HepG2 (cell line): ENCODE data around the gene UTP25. TPM values are rescaled to one million over a fixed set of nuclear protein-coding genes. Genes with fewer than 3 reads are reported as not detected.

Experiments
- ATAC-seq: fragments of 200-7000 bp; cut with Tn5 transposase; 3 replicates; pipeline ENCODE4 v1.9.1; 2020; ENCODE audit warnings: mild to moderate bottlenecking, moderate library complexity
- BruUV-seq: library from RNA; stranded (reverse); fragments of 400-500 nt; replicated peaks from 2 replicates; lab custom pipeline; 2021; lab: Mats Ljungman, UMichigan
- CTCF ChIA-PET: fragments of 300-600 bp; formaldehyde crosslinking; extraction: SDS; loops from one replicate; lab custom pipeline; 2021; ENCODE audit warnings: low total read pairs, inconsistent platforms, low intra/inter-chr PET ratio; lab: Yijun Ruan, JAX
- POLR2A ChIA-PET: fragments of 350-600 bp; sonication (Branson Sonifier 250); formaldehyde crosslinking; loops from one replicate; lab custom pipeline; 2020; ENCODE audit warnings: antibody characterized with exemption, inconsistent platforms; lab: Yijun Ruan, JAX
- DNase-seq: peaks from one replicate; pipeline ENCODE4 v3.0.0-alpha.2; 2015; ENCODE audit warnings: low spot score
- FAIRE-seq: peaks from 3 replicates; lab custom pipeline; 2011; peaks lifted over from hg19 to GRCh38; lab: Jason Lieb, UNC
- H2AFZ ChIP-seq: one replicate; pipeline ENCODE4 v1.6.1; 2011; ENCODE audit warnings: low read length, inconsistent platforms
- H3K27ac ChIP-seq: fragments of 300-600 bp; 3 replicates; pipeline ENCODE4 v1.8.0; 2011; ENCODE audit warnings: mixed run types, mild to moderate bottlenecking, mixed read lengths, low read length, inconsistent platforms; ENCODE audit not compliant: insufficient read depth; ENCODE audit errors: extremely low read length
- H3K27me3 ChIP-seq, 2 experiments: fragments of 200-600 bp in 1 of 2; 2 replicates in 1 of 2; 3 replicates in 1 of 2; pipeline versions ENCODE4 v1.6.0 to v1.8.0; 2011; ENCODE audit warnings: low read length in 2 of 2, mild to moderate bottlenecking in 2 of 2, moderate library complexity in 2 of 2, inconsistent platforms in 1 of 2; ENCODE audit not compliant: insufficient read depth in 2 of 2, control insufficient read depth in 1 of 2
- H3K36me3 ChIP-seq, 2 experiments: fragments of 200-600 bp in 1 of 2; replicated peaks in 1 of 2; 2 replicates in 1 of 2; 3 replicates in 1 of 2; pipeline versions ENCODE4 v1.5.1 to v1.8.0; 2011; ENCODE audit warnings: low read length in 2 of 2, inconsistent platforms in 1 of 2; ENCODE audit not compliant: insufficient read depth in 2 of 2, control insufficient read depth in 1 of 2
- H3K4me1 ChIP-seq: 2 replicates; pipeline ENCODE4 v1.5.1; 2012; ENCODE audit warnings: low read length, inconsistent platforms; ENCODE audit not compliant: insufficient read depth
- H3K4me2 ChIP-seq: 2 replicates; pipeline ENCODE4 v1.6.0; 2011; ENCODE audit warnings: low read depth, low read length, inconsistent platforms
- H3K4me3 ChIP-seq, 3 experiments: fragments of 200-600 bp in 1 of 3; sonication (generic), shearing (Covaris generic) in 1 of 3; replicated peaks in 1 of 3; 2 replicates each; pipeline ENCODE4 v1.5.1; 2011 to 2016; ENCODE audit warnings: low read length in 3 of 3, inconsistent platforms in 2 of 3, low read depth in 2 of 3, mild to moderate bottlenecking in 2 of 3, control low read depth in 1 of 3, mixed read lengths in 1 of 3; ENCODE audit not compliant: insufficient read depth in 1 of 3
- H3K79me2 ChIP-seq: one replicate; pipeline ENCODE4 v1.6.1; 2011; ENCODE audit warnings: low read length, inconsistent platforms; ENCODE audit not compliant: insufficient read depth
- H3K9ac ChIP-seq: 2 replicates; pipeline ENCODE4 v1.6.0; 2011; ENCODE audit warnings: mild to moderate bottlenecking, low read depth, low read length, inconsistent platforms; ENCODE audit not compliant: insufficient read depth
- H3K9me3 ChIP-seq: 2 replicates; pipeline ENCODE4 v1.5.1; 2012; ENCODE audit warnings: mild to moderate bottlenecking, low read length
- H4K20me1 ChIP-seq: 2 replicates; pipeline ENCODE4 v1.6.0; 2011; ENCODE audit warnings: inconsistent platforms, mild to moderate bottlenecking, low read length, moderate library complexity; ENCODE audit not compliant: insufficient read depth
- FOSL2 ChIP-seq: sonication (generic); formaldehyde crosslinking; IDR thresholded peaks from 2 replicates; pipeline ENCODE4 v1.4.0; 2020; ENCODE audit warnings: missing genetic modification reagents
- ISX ChIP-seq: sonication (generic); formaldehyde crosslinking; conservative IDR thresholded peaks from 2 replicates; pipeline ENCODE4 v1.5.0; 2020; ENCODE audit warnings: missing genetic modification reagents
- KDM5B ChIP-seq: sonication (generic); formaldehyde crosslinking; IDR thresholded peaks from 2 replicates; pipeline ENCODE4 v1.4.0; 2020; ENCODE audit warnings: missing genetic modification reagents, mild to moderate bottlenecking, borderline replicate concordance
- MAFK ChIP-seq, 2 experiments: IDR thresholded peaks in 1 of 2; conservative IDR thresholded peaks in 1 of 2; 2 replicates each; pipeline ENCODE4 v1.6.1; 2011; ENCODE audit warnings: improper control_type of control experiment in 2 of 2, low read length in 2 of 2
- RFXANK ChIP-seq: IDR thresholded peaks from 2 replicates; pipeline ENCODE4 v1.6.1; 2016
- SAFB2 ChIP-seq: sonication (generic); formaldehyde crosslinking; IDR thresholded peaks from 2 replicates; pipeline ENCODE4 v1.5.1; 2020; ENCODE audit warnings: missing genetic modification reagents, low read depth, mild to moderate bottlenecking, borderline replicate concordance
- SMAD1 ChIP-seq: sonication (generic); formaldehyde crosslinking; IDR thresholded peaks from 2 replicates; pipeline ENCODE4 v1.4.0; 2020; ENCODE audit warnings: missing genetic modification reagents, low read depth, mild to moderate bottlenecking, borderline replicate concordance
- SSRP1 ChIP-seq: IDR thresholded peaks from 2 replicates; pipeline ENCODE4 v1.6.1; 2016; ENCODE audit warnings: control low read depth
- ZNF296 ChIP-seq: sonication (generic); formaldehyde crosslinking; conservative IDR thresholded peaks from 2 replicates; pipeline ENCODE4 v1.5.0; 2020; ENCODE audit warnings: mild to moderate bottlenecking, missing genetic modification reagents
- ZNF563 ChIP-seq: sonication (generic); formaldehyde crosslinking; IDR thresholded peaks from 2 replicates; pipeline ENCODE4 v1.8.0; 2022; ENCODE audit warnings: mild to moderate bottlenecking, moderate library complexity, missing genetic modification reagents
- ZNF773 ChIP-seq: sonication (generic); formaldehyde crosslinking; IDR thresholded peaks from 2 replicates; pipeline ENCODE4 v1.4.0; 2020; ENCODE audit warnings: missing genetic modification reagents, borderline replicate concordance
- ZNF776 ChIP-seq: sonication (generic); formaldehyde crosslinking; IDR thresholded peaks from 2 replicates; pipeline ENCODE4 v1.4.0; 2020; ENCODE audit warnings: mild to moderate bottlenecking, missing genetic modification reagents
- ZNF816 ChIP-seq: sonication (generic); formaldehyde crosslinking; IDR thresholded peaks from 2 replicates; pipeline ENCODE4 v1.8.0; 2022; ENCODE audit warnings: missing genetic modification reagents, mild to moderate bottlenecking, borderline replicate concordance
- WGBS: methylation state at CpG from one replicate; pipeline ENCODE4 v1.1.6; 2017; ENCODE audit warnings: low lambda C conversion rate; 5-methylcytosine and 5-hydroxymethylcytosine counted together
- in situ Hi-C: cut with HindIII; loops from 2 replicates; pipeline ENCODE4 v1.10.0; 2017; ENCODE audit warnings: low pct_unique_long_range_greater_than_20kb; ENCODE audit not compliant: extremely low pct_ligation_motif_present
- intact Hi-C: fragments of 100-400 bp; cut with micrococcal nuclease; formaldehyde crosslinking; loops from one replicate; pipeline ENCODE4 v1.10.0; 2022; ENCODE audit not compliant: unreplicated experiment
- polyA plus RNA-seq, 8 experiments: library from polyadenylated mRNA; depleted of rRNA in 3 of 8; stranded (reverse) in 7 of 8; unstranded in 1 of 8; fragments of >200 nt; fragmentation: Illumina TruSeq in 4 of 8; extraction: Trizol in 4 of 8; gene quantifications; 2 replicates each; pipeline versions ENCODE4 v1.2.1 to v1.2.3, GENCODE V29; 2011 to 2016; ENCODE audit warnings: low read depth in 4 of 8, missing spikeins in 1 of 8, mixed read lengths in 1 of 8; ENCODE audit not compliant: insufficient read depth in 1 of 8
- total RNA-seq, 5 experiments: library from RNA; depleted of rRNA; stranded (reverse); fragments of >200 nt; fragmentation: Illumina TruSeq; extraction: Trizol; gene quantifications; 2 replicates each; pipeline ENCODE4 v1.2.3, GENCODE V29; 2016; ENCODE audit warnings: low read depth in 1 of 5
- TF ChIP-seq, protein P1 (sequence below): sonication (generic); formaldehyde crosslinking; IDR thresholded peaks from 2 replicates; pipeline ENCODE4 v1.4.0; 2020; ENCODE audit warnings: missing genetic modification reagents, borderline replicate concordance
- TF ChIP-seq, protein P2 (sequence below): conservative IDR thresholded peaks from 2 replicates; pipeline ENCODE4 v1.6.1; 2018; ENCODE audit warnings: missing genetic modification reagents
- TF ChIP-seq, protein P3 (sequence below): sonication (generic); formaldehyde crosslinking; IDR thresholded peaks from 2 replicates; pipeline ENCODE4 v1.5.1; 2020; ENCODE audit warnings: missing genetic modification reagents, mild to moderate bottlenecking, borderline replicate concordance
- TF ChIP-seq, protein P4 (sequence below): sonication (generic); formaldehyde crosslinking; IDR thresholded peaks from 2 replicates; pipeline ENCODE4 v1.5.1; 2020; ENCODE audit warnings: missing genetic modification reagents, mild to moderate bottlenecking, borderline replicate concordance

UTP25 gene
- total and polyA plus RNA-seq, 2 of the 13 experiments (the other 11 are each of a cell fraction or from before 2014, with no cell fraction given): 4.8 to 5.7 TPM

DNA sequence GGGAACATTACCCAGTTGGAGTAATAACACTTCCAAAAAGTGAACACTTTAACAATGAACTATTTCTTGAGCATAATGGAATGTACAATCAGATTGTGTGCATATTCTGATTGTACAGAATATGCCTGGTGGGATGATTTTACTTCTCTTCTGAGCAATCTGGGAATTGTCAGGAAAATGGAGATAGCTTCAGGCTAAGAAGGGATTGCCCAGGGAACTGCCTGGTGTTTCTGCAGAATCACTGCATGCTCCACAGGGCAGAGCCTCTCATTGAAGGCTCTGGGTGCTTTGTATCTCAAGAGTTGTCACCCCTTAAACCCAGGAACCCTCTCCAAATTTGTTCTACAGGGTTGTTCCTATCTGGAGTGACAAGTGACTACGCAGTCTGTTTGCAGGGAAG lies 51.2 kb downstream of the UTP25 start:
- peaks cover 0 to 5% of the 10 kb centered on the region in 2 experiments; a peak in 1 of 5 replicates for H3K27me3 ChIP-seq
- H2AFZ ChIP-seq: no peak overlapping the region
- DNase-seq: no peak
- H3K9me3 ChIP-seq: no peaks in the 10 kb centered on the region
- intact Hi-C loops (no loop called here), in situ Hi-C loops (no loop called here)
- ChIA-PET POLR2A (no interaction called here), CTCF (no interaction called here)
- H3K9ac ChIP-seq: no peak overlapping the region
- no TSS peak for BruUV-seq
- 29% methylated on average over 1 of the region's 1 CpG for WGBS
- H4K20me1 ChIP-seq: no peaks in the 10 kb centered on the region
- H3K27ac ChIP-seq: no peak overlapping the region
- ATAC-seq: no peak
- H3K4me2 ChIP-seq: no peak overlapping the region
- H3K36me3 ChIP-seq: no peaks in the 10 kb centered on the region
- no peaks in the 10 kb centered on the region for H3K79me2 ChIP-seq
- no peak for FAIRE-seq
- no peak overlapping the region for H3K4me3 ChIP-seq
- no peaks in the 10 kb centered on the region for H3K4me1 ChIP-seq
- TF ChIP-seq MAFK (conservative IDR thresholded peaks at IDR 0.05 in 1 of 2, IDR thresholded peaks at IDR 0.05 in 1 of 2; ENCODE audit: low read length in 2 of 2) (no peak), ZNF816 (CRISPR knock-in tag) (no peak), SAFB2 (CRISPR knock-in tag) (no peak), KDM5B (no peak), SMAD1 (CRISPR knock-in tag) (no peak), SSRP1 (CRISPR knock-in tag) (no peak), ZNF773 (CRISPR knock-in tag) (no peak), ISX (no peak), ZNF776 (CRISPR knock-in tag) (no peak), FOSL2 (CRISPR knock-in tag) (no peak), ZNF296 (CRISPR knock-in tag) (no peak), RFXANK (no peak), ZNF563 (CRISPR knock-in tag) (no peak)
- TF ChIP-seq, protein P1, sequence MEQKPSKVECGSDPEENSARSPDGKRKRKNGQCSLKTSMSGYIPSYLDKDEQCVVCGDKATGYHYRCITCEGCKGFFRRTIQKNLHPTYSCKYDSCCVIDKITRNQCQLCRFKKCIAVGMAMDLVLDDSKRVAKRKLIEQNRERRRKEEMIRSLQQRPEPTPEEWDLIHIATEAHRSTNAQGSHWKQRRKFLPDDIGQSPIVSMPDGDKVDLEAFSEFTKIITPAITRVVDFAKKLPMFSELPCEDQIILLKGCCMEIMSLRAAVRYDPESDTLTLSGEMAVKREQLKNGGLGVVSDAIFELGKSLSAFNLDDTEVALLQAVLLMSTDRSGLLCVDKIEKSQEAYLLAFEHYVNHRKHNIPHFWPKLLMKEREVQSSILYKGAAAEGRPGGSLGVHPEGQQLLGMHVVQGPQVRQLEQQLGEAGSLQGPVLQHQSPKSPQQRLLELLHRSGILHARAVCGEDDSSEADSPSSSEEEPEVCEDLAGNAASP (CRISPR knock-in tag): no peak
- TF ChIP-seq, protein P2, sequence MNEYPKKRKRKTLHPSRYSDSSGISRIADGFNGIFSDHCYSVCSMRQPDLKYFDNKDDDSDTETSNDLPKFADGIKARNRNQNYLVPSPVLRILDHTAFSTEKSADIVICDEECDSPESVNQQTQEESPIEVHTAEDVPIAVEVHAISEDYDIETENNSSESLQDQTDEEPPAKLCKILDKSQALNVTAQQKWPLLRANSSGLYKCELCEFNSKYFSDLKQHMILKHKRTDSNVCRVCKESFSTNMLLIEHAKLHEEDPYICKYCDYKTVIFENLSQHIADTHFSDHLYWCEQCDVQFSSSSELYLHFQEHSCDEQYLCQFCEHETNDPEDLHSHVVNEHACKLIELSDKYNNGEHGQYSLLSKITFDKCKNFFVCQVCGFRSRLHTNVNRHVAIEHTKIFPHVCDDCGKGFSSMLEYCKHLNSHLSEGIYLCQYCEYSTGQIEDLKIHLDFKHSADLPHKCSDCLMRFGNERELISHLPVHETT (CRISPR knock-in tag): no peak
- TF ChIP-seq, protein P3, sequence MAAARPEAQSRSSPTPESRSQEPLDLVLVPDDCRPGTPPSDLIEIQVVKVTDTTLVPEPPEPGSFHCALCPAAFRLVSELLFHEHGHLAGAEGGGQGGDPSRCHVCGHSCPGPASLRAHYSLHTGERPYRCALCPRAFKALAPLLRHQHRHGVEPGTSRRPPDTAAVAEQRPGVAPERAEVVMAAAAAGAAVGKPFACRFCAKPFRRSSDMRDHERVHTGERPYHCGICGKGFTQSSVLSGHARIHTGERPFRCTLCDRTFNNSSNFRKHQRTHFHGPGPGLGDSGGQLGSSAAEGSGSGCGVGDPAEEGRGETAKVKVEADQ (CRISPR knock-in tag): no peak
- TF ChIP-seq, protein P4, sequence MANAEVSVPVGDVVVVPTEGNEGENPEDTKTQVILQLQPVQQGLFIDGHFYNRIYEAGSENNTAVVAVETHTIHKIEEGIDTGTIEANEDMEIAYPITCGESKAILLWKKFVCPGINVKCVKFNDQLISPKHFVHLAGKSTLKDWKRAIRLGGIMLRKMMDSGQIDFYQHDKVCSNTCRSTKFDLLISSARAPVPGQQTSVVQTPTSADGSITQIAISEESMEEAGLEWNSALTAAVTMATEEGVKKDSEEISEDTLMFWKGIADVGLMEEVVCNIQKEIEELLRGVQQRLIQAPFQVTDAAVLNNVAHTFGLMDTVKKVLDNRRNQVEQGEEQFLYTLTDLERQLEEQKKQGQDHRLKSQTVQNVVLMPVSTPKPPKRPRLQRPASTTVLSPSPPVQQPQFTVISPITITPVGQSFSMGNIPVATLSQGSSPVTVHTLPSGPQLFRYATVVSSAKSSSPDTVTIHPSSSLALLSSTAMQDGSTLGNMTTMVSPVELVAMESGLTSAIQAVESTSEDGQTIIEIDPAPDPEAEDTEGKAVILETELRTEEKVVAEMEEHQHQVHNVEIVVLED (CRISPR knock-in tag): no peak
